ENCODE data around the gene PRKN.

- no peak for TF ChIP-seq JUND (IDR thresholded peaks at IDR 0.05; ENCODE audit: borderline replicate concordance, low read depth, low read length)
- TF ChIP-seq JUND (tag; IDR thresholded peaks at IDR 0.05; ENCODE audit: borderline replicate concordance, low read depth, low read length), result no peak
- no peak for TF ChIP-seq EZH2 (IDR thresholded peaks at IDR 0.05; ENCODE audit: borderline replicate concordance, low read depth, low read length)
- TF ChIP-seq XRCC5 (IDR thresholded peaks at IDR 0.05; ENCODE audit: low read depth, low read length), result no peak
Observed at GRCh38 chr6:161434350-161434749, 1293.2 kb downstream of the PRKN start.
